Activated CD8-positive, alpha-beta memory T cell treated with anti-CD3 and anti-CD28 coated beads, Interleukin-2, amount 50 U/mL, for 24 hours (primary cell): ENCODE data around the gene SYCE3.

ENCODE experiments used
- DNase-seq: peaks from one replicate; pipeline ENCODE4 v3.0.0-alpha.2; 2020; ENCODE audit errors: extremely low read depth

The SYCE3 gene

GRCh38 chr22:50502096-50502495 lies 60.6 kb downstream of the SYCE3 start:
- DNase-seq = no peak
